Erythroblast (primary cell): ENCODE measurements around the gene ALDH6A1.

Experiments
- GATA1 ChIP-seq: IDR thresholded peaks from 2 replicates; pipeline ENCODE4 v1.6.1; 2011; ENCODE audit warnings: low read depth, mild to moderate bottlenecking, control low read depth, low read length, moderate library complexity
- POLR2A ChIP-seq: IDR thresholded peaks from 2 replicates; pipeline ENCODE4 v1.6.1; 2011; ENCODE audit warnings: mild to moderate bottlenecking, low read length

- TF ChIP-seq GATA1: no peak
- no peak for TF ChIP-seq POLR2A
Measured at GRCh38 chr14:74008843-74009499, 75.3 kb downstream of the ALDH6A1 start.
